ENCODE measurements around the gene NCOA7. TPM values are rescaled to one million over a fixed set of nuclear protein-coding genes. Genes with fewer than 3 reads are reported as not detected.

Gene NCOA7
- total RNA-seq, 8 experiments from 2014 or later = 11.2 to 38.1 (median 20.5) TPM

DNA sequence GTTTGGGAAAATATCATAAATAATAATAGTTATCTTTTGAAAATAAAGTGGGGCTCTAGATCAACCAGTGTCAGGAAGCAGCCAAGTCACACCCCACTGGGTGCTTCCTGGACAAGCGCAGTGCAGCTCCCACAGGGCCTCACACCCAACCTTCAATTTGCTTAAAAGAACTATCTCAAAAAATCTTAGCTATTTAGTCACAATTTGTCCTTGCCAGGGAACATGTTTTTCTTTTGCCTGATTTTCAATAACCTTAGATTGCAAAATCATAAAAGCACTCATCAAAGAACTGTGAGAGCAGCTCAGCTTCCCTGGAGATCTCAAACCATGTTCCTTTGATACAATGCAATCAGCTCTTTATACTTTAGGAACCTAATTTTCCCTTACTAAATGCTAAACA is 1.6 kb upstream of the NCOA7 start:
- 100% methylated on average over 1 of the region's 1 CpG; no CpG with 5 or more reads in 4 of the 10 experiments for WGBS, 10 experiments
- H3K4me3 ChIP-seq = no peak overlapping the region

GRCh38 chr6:125789576-125790357 is 993 bp upstream of the NCOA7 start:
- 7 to 62% (median 24%) methylated on average over 1 to 14 of the region's 19 CpGs for WGBS, 10 experiments
- Histone ChIP-seq H3K4me3 (peak overlapping the region; percentile 58 to 88 (median 71)), H3K27ac (peak overlapping the region; percentile 91 to 95), H3K4me1 (replicated peaks in 1 of 2) (peaks cover 7 to 24% of the 10 kb centered on the region in 2 donors)
- peak in 7 of 8 experiments; percentile 2 to 23 (median 20) for ATAC-seq (replicated peaks in 6 of 8)
- in situ Hi-C loops (cut with MboI; ENCODE audit: low pct_unique_long_range_greater_than_20kb in 2 of 9, low sequenced_read_pairs in 9 of 9, unreplicated experiment in 9 of 9) = loop anchor here in 8 of 9 experiments (10.0 to 25.0 kb wide), 4 partner anchors 165 to 185 kb away; partner anchors contain the start of gene HINT3 (in 6 of the 8)

More for the DNA sequence above, 1.6 kb upstream of the NCOA7 start:
- ATAC-seq (replicated peaks in 6 of 8) = no peak
- Histone ChIP-seq H3K4me1 (replicated peaks in 1 of 2) (peaks cover 7 to 24% of the 10 kb centered on the region in 2 donors), H3K27ac (no peak overlapping the region)
- in situ Hi-C loops (cut with MboI; ENCODE audit: low pct_unique_long_range_greater_than_20kb in 2 of 9, low sequenced_read_pairs in 9 of 9, unreplicated experiment in 9 of 9) = loop anchor here in 8 of 9 experiments (10.0 to 25.0 kb wide), 4 partner anchors 166 to 186 kb away; partner anchors contain the start of gene HINT3 (in 6 of the 8)

- 0 to 4% (median 0%) methylated on average over 3 to 6 of the region's 28 CpGs; no CpG with 5 or more reads in 3 of the 10 experiments for WGBS, 10 experiments
- H3K4me1 ChIP-seq (replicated peaks in 1 of 2) = peaks cover 7 to 27% of the 10 kb centered on the region in 2 donors
- peak overlapping the region; percentile 58 to 88 (median 71) for H3K4me3 ChIP-seq
- in situ Hi-C loops (cut with MboI; ENCODE audit: low pct_unique_long_range_greater_than_20kb in 2 of 9, low sequenced_read_pairs in 9 of 9, unreplicated experiment in 9 of 9) = loop anchor here in 4 of 9 experiments (25.0 kb wide), 1 partner anchor 171 kb away; the partner anchor contains the start of gene HINT3 (in 4 of the 4)
- H3K27ac ChIP-seq = peak overlapping the region; percentile 91 to 95
- ATAC-seq (replicated peaks in 6 of 8) = peak in 6 of 8 experiments; percentile 1 to 25 (median 6)
Measured at GRCh38 chr6:125791151-125791819, 525 bp downstream of the NCOA7 start.

DNA sequence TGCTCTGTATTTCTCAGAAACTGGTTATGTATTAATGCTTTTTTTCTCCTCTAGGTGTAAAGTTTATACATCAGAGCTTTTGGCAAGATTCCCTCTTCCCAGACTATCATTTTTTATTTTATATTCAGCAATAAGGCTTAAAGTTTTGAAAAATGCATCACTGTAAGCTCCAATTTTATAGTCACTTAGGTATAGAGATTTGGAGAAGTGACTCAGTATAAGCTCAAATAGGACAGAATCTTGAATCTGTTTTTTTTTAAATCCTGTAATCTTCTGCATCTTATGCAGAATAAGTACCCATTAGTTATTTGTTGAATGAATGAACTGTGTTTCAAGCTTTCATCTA is 1.0 kb downstream of the NCOA7 start:
- H3K27ac ChIP-seq = no peak overlapping the region
- H3K4me3 ChIP-seq = peak overlapping the region; percentile 58 to 88 (median 71)
- H3K4me1 ChIP-seq (replicated peaks in 1 of 2) = peaks cover 7 to 29% of the 10 kb centered on the region in 2 donors
- no peak for ATAC-seq (replicated peaks in 6 of 8)
- in situ Hi-C loops (cut with MboI; ENCODE audit: low pct_unique_long_range_greater_than_20kb in 2 of 9, low sequenced_read_pairs in 9 of 9, unreplicated experiment in 9 of 9) = loop anchor here in 4 of 9 experiments (25.0 kb wide), 1 partner anchor 171 kb away; the partner anchor contains the start of gene HINT3 (in 4 of the 4)

GRCh38 chr6:125792172-125792571 is 1.4 kb downstream of the NCOA7 start:
- Histone ChIP-seq H3K27ac (no peak overlapping the region), H3K4me1 (replicated peaks in 1 of 2) (peaks cover 7 to 33% of the 10 kb centered on the region in 2 donors), H3K4me3 (peak overlapping the region in 3 of 5 donors; percentile 63 to 88 (median 80))
- in situ Hi-C loops (cut with MboI; ENCODE audit: low pct_unique_long_range_greater_than_20kb in 2 of 9, low sequenced_read_pairs in 9 of 9, unreplicated experiment in 9 of 9) = loop anchor here in 4 of 9 experiments (25.0 kb wide), 1 partner anchor 170 kb away; the partner anchor contains the start of gene HINT3 (in 4 of the 4)
- WGBS, 10 experiments = 33 to 100% (median 65%) methylated on average over 1 to 3 of the region's 3 CpGs
- no peak for ATAC-seq (replicated peaks in 6 of 8)

- Histone ChIP-seq H3K27ac (no peak overlapping the region), H3K4me3 (no peak overlapping the region), H3K4me1 (replicated peaks in 1 of 2) (peaks cover 7 to 36% of the 10 kb centered on the region in 2 donors)
- in situ Hi-C loops (cut with MboI; ENCODE audit: low pct_unique_long_range_greater_than_20kb in 2 of 9, low sequenced_read_pairs in 9 of 9, unreplicated experiment in 9 of 9) = loop anchor here in 4 of 9 experiments (25.0 kb wide), 1 partner anchor 170 kb away; the partner anchor contains the start of gene HINT3 (in 4 of the 4)
- no peak for ATAC-seq (replicated peaks in 6 of 8)
Measured at GRCh38 chr6:125792680-125793079, 1.9 kb downstream of the NCOA7 start.

- no peak for ATAC-seq (replicated peaks in 6 of 8)
- 80 to 100% (median 94%) methylated on average over 1 to 2 of the region's 2 CpGs; no CpG with 5 or more reads in 3 of the 10 experiments for WGBS, 10 experiments
- Histone ChIP-seq H3K27ac (no peak overlapping the region), H3K4me3 (no peak overlapping the region), H3K4me1 (replicated peaks in 1 of 2) (peaks cover 7 to 36% of the 10 kb centered on the region in 2 donors)
- in situ Hi-C loops (cut with MboI; ENCODE audit: low pct_unique_long_range_greater_than_20kb in 2 of 9, low sequenced_read_pairs in 9 of 9, unreplicated experiment in 9 of 9) = loop anchor here in 4 of 9 experiments (25.0 kb wide), 1 partner anchor 169 kb away; the partner anchor contains the start of gene HINT3 (in 4 of the 4)
Measured at GRCh38 chr6:125793280-125793679, 2.5 kb downstream of the NCOA7 start.

- Histone ChIP-seq H3K4me1 (replicated peaks in 1 of 2) (peaks cover 7 to 36% of the 10 kb centered on the region in 2 donors), H3K27ac (no peak overlapping the region), H3K4me3 (no peak overlapping the region)
- ATAC-seq (replicated peaks in 6 of 8) = no peak
- in situ Hi-C loops (cut with MboI; ENCODE audit: low pct_unique_long_range_greater_than_20kb in 2 of 9, low sequenced_read_pairs in 9 of 9, unreplicated experiment in 9 of 9) = loop anchor here in 4 of 9 experiments (25.0 kb wide), 1 partner anchor 168 kb away; the partner anchor contains the start of gene HINT3 (in 4 of the 4)
- WGBS, 10 experiments = 72 to 100% (median 95%) methylated on average over 1 to 3 of the region's 3 CpGs
Measured at GRCh38 chr6:125793863-125794262, 3.1 kb downstream of the NCOA7 start.

GRCh38 chr6:125794342-125795137 is 3.8 kb downstream of the NCOA7 start:
- Histone ChIP-seq H3K4me1 (replicated peaks in 1 of 2) (peaks cover 5 to 32% of the 10 kb centered on the region in 2 donors), H3K4me3 (no peak overlapping the region), H3K27ac (no peak overlapping the region)
- in situ Hi-C loops (cut with MboI; ENCODE audit: low pct_unique_long_range_greater_than_20kb in 2 of 9, low sequenced_read_pairs in 9 of 9, unreplicated experiment in 9 of 9) = loop anchor here in 4 of 9 experiments (25.0 kb wide), 1 partner anchor 168 kb away; the partner anchor contains the start of gene HINT3 (in 4 of the 4)
- 75 to 94% (median 84%) methylated on average over 1 to 5 of the region's 5 CpGs for WGBS, 10 experiments
- no peak for ATAC-seq (replicated peaks in 6 of 8)

DNA sequence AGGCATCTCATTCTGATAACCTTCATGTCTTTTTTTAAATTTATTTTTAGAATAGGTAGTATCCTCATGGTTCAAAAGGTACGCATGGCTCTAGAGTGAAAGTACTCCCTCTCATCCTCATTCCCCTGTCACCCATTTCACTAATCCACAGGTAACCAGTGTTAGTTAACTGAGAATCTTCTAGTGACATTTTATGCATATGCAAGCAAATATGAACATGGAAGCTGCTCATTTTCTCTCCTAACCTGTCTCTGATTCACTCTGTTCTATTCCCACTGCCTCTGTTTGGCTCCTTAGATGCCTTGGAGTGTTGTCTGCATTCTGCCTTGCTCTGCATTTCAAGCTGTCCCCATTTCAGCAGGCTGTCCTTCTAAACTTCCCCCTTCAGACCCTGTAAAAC is 4.5 kb downstream of the NCOA7 start:
- in situ Hi-C loops (cut with MboI; ENCODE audit: low pct_unique_long_range_greater_than_20kb in 2 of 9, low sequenced_read_pairs in 9 of 9, unreplicated experiment in 9 of 9) = loop anchor here in 4 of 9 experiments (25.0 kb wide), 1 partner anchor 167 kb away; the partner anchor contains the start of gene HINT3 (in 4 of the 4)
- H3K4me1 ChIP-seq (replicated peaks in 1 of 2) = peaks cover 0 to 26% of the 10 kb centered on the region in 2 donors
- no peak overlapping the region for H3K4me3 ChIP-seq
- WGBS, 10 experiments = 75 to 100% (median 100%) methylated on average over 1 of the region's 1 CpG; no CpG with 5 or more reads in 5 of the 10 experiments
- no peak for ATAC-seq (replicated peaks in 6 of 8)
- no peak overlapping the region for H3K27ac ChIP-seq

GRCh38 chr6:125797120-125797885 is 6.5 kb downstream of the NCOA7 start:
- peak in 5 of 8 experiments; percentile 52 to 84 (median 76) for ATAC-seq (replicated peaks in 6 of 8)
- peaks cover 0 to 19% of the 10 kb centered on the region in 2 donors for H3K4me1 ChIP-seq (replicated peaks in 1 of 2)
- WGBS, 10 experiments = 50 to 100% (median 88%) methylated on average over 1 to 3 of the region's 3 CpGs
- in situ Hi-C loops (cut with MboI; ENCODE audit: low pct_unique_long_range_greater_than_20kb in 2 of 9, low sequenced_read_pairs in 9 of 9, unreplicated experiment in 9 of 9) = loop anchor here in 4 of 9 experiments (25.0 kb wide), 1 partner anchor 165 kb away; the partner anchor contains the start of gene HINT3 (in 4 of the 4)
- H3K27ac ChIP-seq = no peak overlapping the region
- H3K4me3 ChIP-seq = no peak overlapping the region
